ENCODE data around the gene FLOT2.
A peak's percentile ranks its signal among the peaks of the same experiment; 100 is the strongest.
"Not testable (repeated sequence)": the region's sequence is repeated elsewhere in the genome, so short reads cannot be mapped to it uniquely, and the experiment has no call there.

FLOT2 gene

DNA sequence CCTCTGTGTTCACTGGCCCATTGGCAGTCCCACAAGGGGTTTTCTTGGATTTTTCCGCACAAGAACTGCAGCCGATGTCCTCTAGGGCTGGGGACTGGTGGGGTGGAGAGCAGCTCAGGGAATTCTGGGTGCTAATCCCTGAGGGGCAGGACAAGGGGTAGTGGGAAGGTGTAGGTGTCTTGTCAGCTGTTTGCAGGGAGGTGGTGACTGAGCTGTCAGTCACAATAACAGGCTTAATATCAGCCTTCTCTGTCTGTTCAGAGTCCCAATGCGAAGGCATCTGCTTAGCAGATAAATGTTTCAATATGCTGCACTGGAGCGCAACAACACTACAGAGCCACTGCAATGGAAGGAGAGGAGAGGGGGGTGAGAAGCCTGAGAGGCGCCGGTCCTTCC, 15.4 kb upstream of the FLOT2 start:
- no peak for DNase-seq

DNA sequence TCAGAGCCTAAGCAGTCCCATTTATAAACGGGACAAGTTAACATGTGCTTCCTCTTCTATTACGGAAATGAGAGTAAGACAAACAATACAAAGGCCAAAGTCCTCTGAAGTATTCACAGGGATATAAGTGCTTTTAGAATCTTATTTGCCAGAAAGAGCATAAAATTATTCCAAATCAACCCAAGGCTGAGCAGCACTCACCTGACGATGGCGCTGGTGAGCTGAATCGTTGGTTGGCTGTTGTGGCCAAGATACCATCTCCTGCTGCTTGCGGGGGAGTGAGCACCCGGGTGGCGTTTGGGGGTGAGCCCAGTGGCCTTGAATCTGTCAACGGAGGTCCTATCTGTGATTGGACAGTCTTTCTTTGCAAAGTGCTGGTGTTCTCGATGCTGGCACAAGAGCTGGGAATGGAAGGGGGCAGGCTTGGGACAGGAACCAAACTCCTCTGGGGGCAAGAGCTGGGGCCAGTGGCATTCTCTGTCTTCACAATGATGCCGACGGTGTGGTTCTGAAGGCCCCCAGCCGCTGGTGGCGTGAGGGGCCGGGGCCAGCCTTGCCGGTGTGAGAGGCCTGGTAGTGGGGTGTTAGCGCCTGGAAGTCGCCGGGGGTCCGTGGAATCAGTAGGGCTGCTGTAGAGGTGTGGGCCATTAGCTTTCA, 14.9 kb upstream of the FLOT2 start:
- no peak for DNase-seq

DNA sequence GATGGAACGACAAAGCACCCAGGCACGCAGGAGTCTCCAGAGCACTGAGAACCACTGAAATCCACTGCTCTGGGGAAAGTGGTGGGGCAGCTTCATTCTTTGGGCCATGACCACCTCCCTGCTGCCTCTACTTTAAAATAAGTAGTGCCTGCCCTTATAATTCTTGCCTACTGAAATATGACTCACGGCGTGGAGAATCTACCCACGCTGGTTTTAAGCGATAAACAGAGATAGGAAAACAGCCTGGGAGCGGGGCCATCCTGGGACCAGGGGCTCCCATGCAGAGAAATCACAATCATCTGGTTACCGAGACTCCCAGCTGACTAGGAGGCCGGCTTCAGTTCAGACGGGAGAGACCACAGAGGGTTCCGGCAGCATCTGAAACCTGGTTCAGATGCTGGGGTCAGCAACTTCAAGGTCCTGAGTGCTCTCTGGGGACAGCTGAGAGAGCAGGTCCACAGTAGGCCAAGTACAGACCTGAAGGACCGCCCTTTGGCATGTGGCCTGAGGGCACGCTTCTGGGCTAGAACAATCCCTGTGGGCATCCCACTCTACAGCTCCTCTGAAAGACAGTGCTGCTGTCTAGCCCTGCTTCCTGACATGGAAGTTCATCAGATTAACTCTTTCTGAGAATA, 14.0 kb upstream of the FLOT2 start:
- DNase-seq = no peak

DNA sequence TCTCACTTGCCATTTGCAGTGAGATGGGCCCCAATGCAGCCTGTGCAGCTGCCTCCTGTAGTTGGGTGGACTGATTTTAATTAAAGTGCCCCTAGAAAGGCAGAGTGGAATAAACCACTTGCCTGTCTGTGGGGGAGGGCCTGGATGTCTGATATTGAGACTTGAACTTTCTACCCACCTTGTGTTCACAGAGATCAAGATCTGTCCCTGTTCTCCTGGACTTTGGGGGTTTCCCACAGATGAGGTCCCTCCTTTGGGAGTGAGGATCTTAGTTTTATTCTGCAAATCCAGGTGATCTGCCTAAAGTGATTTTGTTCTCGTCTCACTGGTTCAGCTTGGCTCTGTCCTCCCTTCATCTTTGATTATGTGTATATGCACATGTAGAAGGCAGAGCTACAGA, 13.0 kb upstream of the FLOT2 start:
- no peak for DNase-seq

DNA sequence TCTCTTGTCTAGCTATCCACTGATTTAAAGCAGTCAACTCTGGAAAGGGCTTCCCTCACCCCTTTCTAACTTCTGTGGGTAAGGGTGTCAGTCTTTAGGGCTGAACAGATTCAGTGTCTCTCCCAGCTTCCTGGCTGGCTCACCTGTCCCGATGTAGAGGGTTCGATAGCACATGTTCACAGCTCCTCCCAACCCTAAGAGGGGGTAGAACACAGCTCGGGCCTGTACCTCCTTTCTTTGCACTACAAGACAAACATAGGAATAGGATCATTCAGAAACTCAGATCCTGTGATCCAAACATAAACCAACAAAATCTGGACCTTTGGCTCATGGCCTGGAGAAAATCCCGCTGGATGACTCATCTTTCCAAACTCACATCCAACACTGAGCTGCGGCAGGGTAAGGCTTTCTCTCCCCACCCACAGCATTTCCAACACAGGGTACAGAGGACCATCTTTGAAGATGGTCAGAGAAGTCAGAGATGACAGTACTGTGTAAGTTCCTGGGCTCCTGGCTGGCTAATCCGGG, 11.2 kb upstream of the FLOT2 start:
- DNase-seq = no peak

DNA sequence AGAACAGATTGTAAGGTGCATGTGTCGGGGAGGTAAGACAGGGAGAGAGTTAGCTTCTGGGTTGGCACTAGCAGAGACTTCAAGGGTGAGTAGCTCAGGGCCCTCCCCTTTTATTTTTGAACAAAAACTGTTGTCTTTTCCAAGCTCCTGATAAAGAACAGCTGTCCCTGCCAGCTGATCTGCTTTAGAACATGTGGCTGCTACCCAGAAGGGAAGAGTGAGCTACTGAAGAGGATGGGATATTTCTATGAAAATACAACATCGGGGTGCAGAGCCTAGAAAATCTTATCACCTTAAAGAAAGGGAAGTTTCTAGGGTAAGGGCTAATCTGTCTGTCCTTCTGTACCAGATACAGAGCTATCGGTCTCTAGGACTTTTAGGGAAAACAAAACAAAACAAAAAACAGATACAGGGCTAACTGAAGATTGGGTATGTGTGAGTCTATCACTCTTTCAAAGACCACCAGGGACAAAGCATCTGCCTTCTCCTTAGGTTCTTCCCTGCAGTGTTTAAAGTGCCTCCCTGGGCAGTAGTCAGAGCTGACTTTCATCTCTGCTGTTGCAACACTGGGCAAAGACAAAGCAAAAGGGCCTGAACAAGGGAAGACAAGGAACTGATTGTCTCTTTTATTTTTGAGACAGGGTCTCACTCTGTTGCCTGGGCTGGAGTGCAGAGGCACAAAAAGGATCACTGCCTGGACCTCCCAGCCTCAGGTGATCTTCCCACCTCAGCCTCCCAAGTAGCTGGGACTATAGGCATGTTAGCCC, 10.4 kb upstream of the FLOT2 start:
- no peak for DNase-seq

DNA sequence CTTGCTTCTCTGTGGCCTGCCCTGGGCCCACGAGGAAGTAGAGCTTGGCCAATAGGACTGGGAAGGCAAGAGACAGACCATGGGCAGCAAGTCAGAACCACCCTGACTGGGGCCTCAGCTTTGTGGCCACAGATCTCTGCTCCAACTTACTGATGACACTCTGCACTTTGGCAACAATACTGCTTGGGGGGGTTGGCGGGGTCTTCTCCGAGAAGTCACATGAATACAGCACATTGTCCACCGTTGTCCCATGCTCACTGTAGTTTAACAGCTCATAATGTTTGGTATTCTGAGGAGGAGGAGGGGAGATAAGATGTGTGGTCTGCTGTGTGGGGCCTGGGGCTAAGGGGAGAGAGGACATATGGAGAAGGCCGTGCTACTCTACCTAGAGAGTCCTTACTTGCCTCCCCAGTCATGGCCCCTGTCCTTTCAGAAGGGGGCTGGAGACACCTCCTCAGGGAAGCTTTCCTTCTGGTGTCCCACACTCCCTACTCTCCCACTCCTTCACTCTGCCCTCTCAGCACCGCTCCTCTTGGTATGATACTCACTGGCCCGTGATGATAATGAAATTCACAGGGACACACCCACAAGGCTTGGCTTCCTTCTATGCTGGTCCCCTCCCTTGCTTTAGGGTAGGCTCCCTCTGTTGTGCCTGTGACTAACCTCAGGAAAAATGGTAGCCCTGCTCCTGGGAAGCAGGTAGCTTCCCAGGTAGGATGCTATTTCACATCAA, 9.3 kb upstream of the FLOT2 start:
- no peak for DNase-seq

DNA sequence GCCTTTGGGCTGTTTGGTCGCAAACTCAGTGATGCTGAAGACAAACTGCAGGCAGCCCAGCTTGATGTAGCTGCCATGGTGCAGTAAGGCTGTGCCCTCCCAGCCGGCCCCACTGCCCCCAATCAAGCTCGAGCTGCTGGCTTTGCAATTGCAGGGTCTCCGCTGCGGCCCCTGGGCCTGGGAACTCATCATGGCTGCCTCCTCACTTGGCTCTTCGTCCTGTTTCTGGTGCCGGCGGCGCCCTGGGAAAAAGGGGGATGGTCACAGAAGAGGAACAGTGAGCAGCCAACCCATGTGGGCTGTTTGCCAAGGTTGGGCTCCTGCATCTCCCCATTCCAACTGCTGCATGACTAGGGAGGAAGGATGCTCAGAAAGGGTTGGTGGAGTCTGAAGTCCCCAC, 8.7 kb upstream of the FLOT2 start:
- no peak for DNase-seq

DNA sequence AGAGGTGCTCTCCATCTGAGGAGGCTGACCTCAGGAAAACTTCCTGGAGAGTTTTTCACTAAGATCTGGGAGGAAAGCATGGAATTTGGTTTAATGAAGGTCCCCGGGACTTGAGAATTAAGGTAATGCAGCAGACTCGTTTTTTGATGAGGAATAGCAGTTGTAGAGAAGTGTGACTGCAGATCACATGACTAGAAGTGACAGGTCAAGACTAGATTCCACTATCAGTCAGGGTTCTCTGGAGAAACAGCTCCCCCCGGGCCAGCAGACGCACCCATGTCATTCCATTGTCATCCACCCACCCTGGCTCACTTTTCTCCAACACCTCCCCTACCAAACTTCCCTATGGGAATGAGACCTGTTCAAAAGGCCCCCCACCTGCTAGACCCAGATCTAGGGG, 7.3 kb upstream of the FLOT2 start:
- DNase-seq = no peak

DNA sequence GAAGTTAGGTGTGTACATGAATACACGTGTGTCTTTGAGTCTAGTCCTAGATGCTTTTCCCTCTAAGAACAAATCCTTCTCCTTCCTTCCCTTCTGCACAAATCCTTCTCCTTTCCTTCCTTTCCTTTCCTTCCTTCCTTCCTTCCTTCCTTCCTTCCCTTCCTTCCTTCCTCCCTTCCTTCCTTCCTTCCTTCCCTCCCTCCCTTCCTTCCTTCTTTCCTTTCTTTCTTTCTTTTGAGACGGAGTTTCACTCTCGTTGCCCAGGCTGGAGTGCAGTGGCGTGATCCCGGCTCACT, 6.0 kb upstream of the FLOT2 start:
- not testable (repeated sequence) for DNase-seq

DNA sequence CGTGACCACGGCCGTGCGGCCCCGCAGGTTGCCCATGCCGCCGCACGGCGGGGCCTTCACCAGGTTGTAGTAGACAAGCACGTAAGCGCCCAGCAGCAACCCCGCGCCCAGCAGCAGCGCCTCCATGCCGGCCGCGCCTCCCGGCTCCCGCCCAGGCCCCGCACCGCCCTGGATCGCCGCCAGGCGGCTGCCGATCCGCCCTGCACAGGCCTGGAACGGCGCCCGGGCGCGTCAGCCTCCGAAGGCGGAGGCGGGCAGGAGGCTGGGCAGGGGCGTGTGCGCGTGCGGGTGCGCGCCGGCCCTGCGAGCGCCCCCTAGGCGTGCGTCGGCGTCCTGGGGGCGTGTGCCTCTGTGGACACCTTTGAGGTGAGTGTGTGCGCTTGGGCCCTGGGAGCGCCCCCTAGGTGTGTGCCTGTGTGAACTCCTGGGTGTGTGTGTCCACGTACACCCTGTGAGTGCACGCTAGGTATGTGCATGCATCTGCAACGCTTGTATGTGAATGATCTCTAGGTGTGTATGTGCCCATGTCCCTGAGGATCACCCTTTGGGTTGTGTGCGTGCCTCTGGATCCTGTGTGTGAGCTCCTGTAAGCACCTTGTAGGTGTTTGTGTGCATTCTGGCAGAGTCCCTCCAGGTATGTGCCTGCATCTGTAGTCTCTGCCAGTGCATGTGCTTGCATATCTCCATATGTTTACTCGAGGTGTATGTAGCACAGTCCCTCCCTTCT, 5.4 kb upstream of the FLOT2 start, which contains the start of gene DHRS13:
Gene DHRS13, minus strand, starts transcription at position 261 of the 727 bp plus-strand sequence. Its CDS starts 135 bp downstream, at position 126.
- DNase-seq = peak; percentile 81

DNA sequence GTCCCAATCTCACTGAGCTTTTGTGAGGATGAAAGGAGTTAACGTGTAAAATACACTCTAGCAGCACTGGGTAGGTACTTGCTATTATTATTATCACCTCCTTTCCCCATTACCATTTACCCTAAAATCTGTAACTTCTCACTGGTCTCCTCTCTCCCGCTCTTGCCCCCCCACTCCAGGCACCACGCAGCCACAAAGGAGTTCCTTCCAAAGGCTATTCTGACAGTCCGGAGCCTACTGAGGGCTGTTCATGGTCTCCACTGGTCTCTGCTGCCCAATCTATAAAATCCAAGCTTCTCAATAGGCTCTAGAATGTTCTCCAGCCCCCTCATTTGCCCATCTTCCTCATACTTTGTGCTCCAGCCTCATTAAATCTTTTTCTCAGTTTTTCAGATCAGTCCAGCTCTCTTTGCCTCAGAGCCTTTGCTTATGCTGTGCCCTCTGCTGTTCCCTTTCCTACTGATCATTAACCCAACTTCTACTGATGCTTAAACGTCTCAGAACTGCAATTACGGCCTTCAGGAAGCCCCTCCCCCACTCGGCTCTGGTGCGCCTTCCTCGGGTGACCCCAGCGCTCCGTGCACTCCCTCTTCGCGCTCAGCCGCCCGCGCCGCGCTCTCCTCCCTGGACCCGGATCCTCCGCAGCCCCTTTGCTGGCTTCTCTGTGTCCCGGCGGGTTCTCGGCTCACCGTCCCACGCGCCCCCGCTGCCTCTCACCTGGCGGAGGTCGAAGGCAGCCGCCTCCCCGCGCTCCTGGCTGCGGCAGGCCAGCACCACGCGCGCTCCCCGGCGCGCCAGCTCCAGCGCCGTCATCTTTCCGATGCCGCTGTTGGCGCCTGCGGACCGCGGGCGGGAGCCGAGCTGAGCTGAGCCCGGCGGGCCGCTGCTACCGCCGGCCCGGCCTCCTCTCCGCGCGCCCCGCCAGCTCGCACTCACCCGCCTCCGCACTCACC, 4.6 kb upstream of the FLOT2 start:
- DNase-seq = no peak

DNA sequence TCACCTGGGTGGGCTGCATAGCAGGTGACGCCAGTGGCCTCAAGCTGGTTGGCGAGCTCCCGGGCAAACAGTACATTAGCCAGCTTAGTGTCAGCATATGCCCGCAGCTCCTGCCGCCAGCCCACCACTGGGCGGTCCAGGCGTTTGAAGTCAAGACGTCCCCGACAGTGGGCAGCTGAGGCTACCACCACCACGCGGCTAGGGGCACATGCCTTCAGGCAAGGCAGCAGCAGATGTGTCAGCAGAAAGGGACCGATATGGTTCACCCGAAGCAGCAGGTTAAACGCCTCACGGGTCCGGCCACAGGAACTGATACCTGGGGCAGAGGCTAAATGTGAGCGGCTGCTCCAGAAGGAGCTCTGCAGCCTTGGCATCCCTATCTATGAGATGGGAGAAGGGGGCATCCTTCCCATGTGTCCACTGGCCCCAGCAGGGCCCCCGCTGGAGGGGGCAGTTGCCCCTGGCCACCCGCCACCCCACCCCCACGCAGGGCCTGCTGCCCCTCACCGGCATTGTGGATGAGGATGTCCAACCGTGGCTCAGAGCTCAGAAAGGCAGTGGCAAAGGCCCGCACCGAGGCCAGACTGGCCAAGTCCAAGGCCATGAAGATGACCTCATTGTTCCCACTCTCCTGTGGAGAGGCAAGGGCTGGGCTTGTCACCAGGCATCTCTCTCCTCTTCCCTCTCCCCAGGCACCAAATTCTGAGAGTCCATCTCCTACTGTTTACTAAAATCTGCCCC, 3.6 kb upstream of the FLOT2 start:
- no peak for DNase-seq

DNA sequence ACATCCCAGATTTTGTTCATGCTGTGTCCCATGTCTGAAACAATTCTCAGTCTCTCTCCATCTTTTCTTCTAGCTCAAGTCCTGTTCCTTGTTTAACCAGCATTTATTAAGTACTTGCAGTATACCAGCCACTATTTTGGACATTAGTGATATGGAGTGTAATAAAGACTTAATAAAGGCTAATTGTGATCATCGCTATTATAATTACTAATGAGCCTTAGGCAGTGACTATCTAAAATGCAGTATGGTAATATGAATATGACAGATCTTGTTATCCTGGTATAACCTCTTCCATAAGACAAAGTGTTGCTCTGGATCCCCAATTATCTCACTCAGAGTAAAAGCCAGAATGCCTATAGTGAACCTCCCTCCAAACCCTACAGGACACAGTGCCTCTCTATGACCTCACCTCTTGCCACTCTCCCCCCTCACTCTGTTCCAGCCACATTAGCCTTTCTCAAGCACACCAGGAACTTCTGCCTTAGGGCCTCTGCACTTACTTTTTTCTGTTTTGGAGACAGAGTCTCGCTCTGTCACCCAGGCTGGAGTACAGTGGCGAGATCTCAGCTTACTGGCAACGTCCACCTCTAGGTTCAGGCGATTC, 1.8 kb upstream of the FLOT2 start:
- no peak for DNase-seq

DNA sequence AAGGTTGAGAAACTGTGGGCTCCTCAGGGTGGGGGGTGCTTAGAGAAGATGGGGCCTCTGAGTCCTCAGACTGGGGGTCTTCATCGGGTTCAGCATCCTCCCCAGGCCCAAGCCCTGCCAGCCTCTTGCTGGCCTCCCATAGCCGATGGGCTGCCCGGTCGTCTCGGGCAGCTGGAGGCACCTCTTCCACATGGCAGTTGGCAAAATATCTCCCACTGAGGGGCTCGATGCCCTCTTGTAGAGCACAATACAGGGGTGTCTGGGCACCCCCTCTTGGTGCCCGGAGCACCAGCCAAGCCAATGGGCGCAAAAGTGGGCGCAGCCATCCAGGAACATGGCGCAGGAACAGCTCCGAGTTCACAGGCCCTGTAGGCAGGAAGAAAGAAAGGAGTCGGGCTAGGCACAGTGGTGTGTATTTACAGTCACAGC, 1.0 kb upstream of the FLOT2 start:
- no peak for DNase-seq

DNA sequence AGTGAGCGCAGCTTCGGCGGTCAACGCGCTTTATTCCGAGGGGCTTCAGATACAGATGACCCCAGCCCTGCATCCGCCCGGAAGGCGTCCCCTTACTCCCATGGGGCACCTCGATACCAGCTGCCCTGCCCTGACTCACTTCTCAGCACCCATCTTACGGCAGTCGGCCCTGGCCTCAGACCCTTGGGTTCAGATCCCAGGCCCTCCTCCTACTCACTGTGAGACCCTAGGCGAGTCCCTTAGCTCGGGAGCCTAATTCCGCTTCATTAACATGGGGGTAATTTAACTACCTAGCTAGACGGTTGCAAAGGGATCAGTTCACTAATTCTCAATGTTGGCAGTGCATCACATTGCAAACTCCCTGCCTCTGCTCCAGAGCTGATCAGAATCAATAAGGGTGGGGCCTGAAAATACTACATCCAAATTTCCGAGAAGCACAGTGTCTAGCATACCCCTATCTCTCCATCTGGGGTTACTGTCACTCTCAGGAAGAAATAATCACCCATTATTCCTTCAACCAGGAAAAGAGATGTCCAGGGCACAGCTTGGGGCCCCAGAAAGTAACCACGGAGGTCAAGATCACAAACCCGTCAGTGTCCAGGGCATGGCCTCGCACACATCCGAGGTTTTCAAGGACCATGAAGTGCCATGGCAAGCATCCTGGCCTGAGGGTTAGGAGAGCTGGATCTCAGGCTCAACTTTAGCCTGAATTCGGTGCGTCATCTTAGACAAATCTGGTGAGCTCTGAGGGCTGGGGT, 415 bp upstream of the FLOT2 start:
- DNase-seq = no peak

DNA sequence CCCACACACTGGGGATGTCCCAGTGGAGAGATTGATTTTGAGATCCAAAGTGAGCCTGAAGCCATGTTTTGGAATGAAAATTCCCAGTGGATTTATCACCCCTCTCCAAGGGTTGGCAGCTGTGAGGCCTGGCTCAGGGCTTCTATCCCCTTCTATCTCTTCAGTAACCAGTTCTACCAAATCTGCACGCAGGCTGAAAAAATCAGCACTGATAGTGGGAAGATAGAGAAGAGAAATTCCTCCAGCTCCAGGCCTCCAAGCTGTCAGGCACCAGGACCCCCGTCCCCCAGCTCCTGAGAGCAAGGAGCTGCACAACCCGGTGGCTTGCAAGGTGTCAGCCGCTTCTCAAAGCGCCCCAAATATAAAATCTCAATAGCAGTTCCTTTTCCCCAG, 1.0 kb downstream of the FLOT2 start:
- no peak for DNase-seq

DNA sequence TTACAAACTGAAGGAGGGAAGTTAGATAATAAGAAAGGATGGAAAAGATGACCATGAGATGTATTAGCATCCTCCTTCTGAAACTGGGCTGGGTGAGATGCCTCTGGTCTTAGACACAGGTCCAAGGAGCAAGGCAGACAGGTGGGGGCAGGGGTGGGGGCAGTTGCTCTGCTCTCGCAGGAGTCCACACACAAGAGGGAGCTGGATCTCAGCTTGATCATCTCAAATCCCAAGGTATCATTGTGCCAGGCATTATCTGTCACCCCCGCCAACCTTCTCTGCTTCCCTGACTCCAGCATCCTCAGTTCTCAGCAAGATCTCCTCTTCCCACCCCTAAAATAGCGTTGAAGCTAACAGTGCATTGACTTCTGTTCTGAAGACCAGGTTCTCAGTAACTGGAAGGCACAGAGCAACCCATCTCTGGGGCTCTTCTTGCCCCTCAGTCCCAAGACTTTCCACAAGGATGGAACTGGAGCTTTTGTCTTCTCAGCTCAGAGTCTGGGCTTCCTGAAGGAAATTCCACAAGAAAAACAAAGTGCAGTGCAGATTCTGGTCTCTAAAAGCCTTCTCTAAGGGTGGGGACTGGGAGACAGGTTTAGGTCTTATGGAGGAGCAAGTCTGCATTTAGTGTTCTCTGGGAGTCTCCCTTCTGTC, 1.6 kb downstream of the FLOT2 start:
- no peak for DNase-seq

Measured in NCI-H1436 treated with DMSO at 0.1 percent for 48 hours (cell line).